OCI-LY3 (cell line): Measurements from ENCODE around the gene SERINC5.

Source experiments
- H2AFZ ChIP-seq: fragments of 200-600, 300-600 bp; shearing (Covaris generic); 2 replicates; pipeline ENCODE4 v1.6.0; 2014; ENCODE audit warnings: antibody characterized with exemption, low read depth, low read length
- H3K27ac ChIP-seq: fragments of 200-600, 300-600 bp; sonication (generic); 2 replicates; pipeline ENCODE4 v1.5.1; 2014; ENCODE audit warnings: mild to moderate bottlenecking, low read length, moderate library complexity, mixed read lengths
- H3K27me3 ChIP-seq: fragments of 200-600, 300-600 bp; sonication (generic); 2 replicates; pipeline ENCODE4 v1.6.1; 2014; ENCODE audit warnings: low read depth, low read length, mixed read lengths
- H3K36me3 ChIP-seq: fragments of 200-600, 300-600 bp; sonication (generic); replicated peaks from 2 replicates; pipeline ENCODE3; 2014; ENCODE audit warnings: low read depth, low read length, mixed read lengths
- H3K4me1 ChIP-seq: fragments of 300-600, 200-600 bp; sonication (generic); 2 replicates; pipeline ENCODE4 v1.6.1; 2014; ENCODE audit warnings: low read length, mixed read lengths
- H3K4me2 ChIP-seq: fragments of 200-600, 300-600 bp; sonication (generic); 2 replicates; pipeline ENCODE4 v1.6.1; 2014; ENCODE audit warnings: low read length, mixed read lengths
- H3K4me3 ChIP-seq: fragments of 300-600, 200-600 bp; sonication (generic); 2 replicates; pipeline ENCODE4 v1.5.1; 2014; ENCODE audit warnings: antibody characterized with exemption, mild to moderate bottlenecking, low read length, moderate library complexity
- H3K79me2 ChIP-seq: fragments of 300-600, 200-600 bp; shearing (Covaris generic); 2 replicates; pipeline ENCODE4 v1.6.1; 2014; ENCODE audit warnings: mild to moderate bottlenecking, low read length, mixed read lengths
- H3K9ac ChIP-seq: fragments of 300-600, 200-600 bp; shearing (Covaris generic); 2 replicates; pipeline ENCODE4 v1.6.0; 2014; ENCODE audit warnings: mild to moderate bottlenecking, low read length, moderate library complexity
- H3K9me3 ChIP-seq: fragments of 200-600, 300-600 bp; shearing (Covaris generic); 2 replicates; pipeline ENCODE4 v1.6.1; 2014; ENCODE audit warnings: low read length, mixed read lengths; ENCODE audit not compliant: insufficient read depth
- H4K20me1 ChIP-seq: fragments of 200-600, 300-600 bp; sonication (generic); 2 replicates; pipeline ENCODE4 v1.6.1; 2016; ENCODE audit warnings: low read length, mixed read lengths; ENCODE audit not compliant: insufficient read depth
- CTCF ChIP-seq: fragments of 200-600, 300-600 bp; sonication (generic); IDR thresholded peaks from 2 replicates; pipeline ENCODE4 v1.5.1; 2014; ENCODE audit warnings: antibody characterized with exemption, low read length, low read depth
- EZH2phosphoT487 ChIP-seq: fragments of 200-600 bp; shearing (Covaris generic); IDR thresholded peaks from 2 replicates; pipeline ENCODE4 v1.6.1; 2018; ENCODE audit warnings: antibody characterized with exemption, mixed run types, low read depth

Gene SERINC5

GRCh38 chr5:80227979-80228596 is 27.8 kb downstream of the SERINC5 start:
- H3K9ac ChIP-seq, result no peak overlapping the region

GRCh38 chr5:80225934-80226326 is 29.9 kb downstream of the SERINC5 start:
- TF ChIP-seq CTCF (no peak), EZH2phosphoT487 (no peak)
- Histone ChIP-seq H3K36me3 (no peaks in the 10 kb centered on the region), H3K9ac (no peak overlapping the region), H3K4me2 (no peak overlapping the region), H3K4me3 (no peak overlapping the region), H3K9me3 (no peaks in the 10 kb centered on the region), H2AFZ (no peak overlapping the region), H3K27ac (no peak overlapping the region), H4K20me1 (no peaks in the 10 kb centered on the region), H3K79me2 (no peaks in the 10 kb centered on the region), H3K27me3 (no peaks in the 10 kb centered on the region), H3K4me1 (no peaks in the 10 kb centered on the region)

More at GRCh38 chr5:80227979-80228596, 27.8 kb downstream of the SERINC5 start:
- Histone ChIP-seq H3K9me3 (no peaks in the 10 kb centered on the region), H3K27me3 (no peaks in the 10 kb centered on the region), H3K79me2 (no peaks in the 10 kb centered on the region), H4K20me1 (no peaks in the 10 kb centered on the region), H3K4me2 (no peak overlapping the region), H3K4me1 (no peaks in the 10 kb centered on the region), H2AFZ (no peak overlapping the region), H3K36me3 (no peaks in the 10 kb centered on the region), H3K27ac (no peak overlapping the region), H3K4me3 (no peak overlapping the region)
- TF ChIP-seq EZH2phosphoT487 (no peak), CTCF (no peak)

- H3K27me3 ChIP-seq, result no peaks in the 10 kb centered on the region
- no peak overlapping the region for H3K9ac ChIP-seq
- H3K27ac ChIP-seq, result no peak overlapping the region
- H3K4me1 ChIP-seq, result no peaks in the 10 kb centered on the region
- no peak overlapping the region for H3K4me3 ChIP-seq
- no peak overlapping the region for H3K4me2 ChIP-seq
- H3K36me3 ChIP-seq, result no peaks in the 10 kb centered on the region
- TF ChIP-seq CTCF, result no peak
- no peak for TF ChIP-seq EZH2phosphoT487
- H3K9me3 ChIP-seq, result no peaks in the 10 kb centered on the region
- no peaks in the 10 kb centered on the region for H3K79me2 ChIP-seq
- no peak overlapping the region for H2AFZ ChIP-seq
- H4K20me1 ChIP-seq, result no peaks in the 10 kb centered on the region
Observed at GRCh38 chr5:80225189-80225933, 30.5 kb downstream of the SERINC5 start.

- H3K79me2 ChIP-seq, result no peaks in the 10 kb centered on the region
- H3K36me3 ChIP-seq, result no peaks in the 10 kb centered on the region
- no peaks in the 10 kb centered on the region for H3K4me1 ChIP-seq
- no peak overlapping the region for H3K27ac ChIP-seq
- H3K9me3 ChIP-seq, result no peaks in the 10 kb centered on the region
- H3K4me3 ChIP-seq, result no peak overlapping the region
- no peaks in the 10 kb centered on the region for H3K27me3 ChIP-seq
- H3K9ac ChIP-seq, result no peak overlapping the region
- TF ChIP-seq EZH2phosphoT487, result no peak
- no peak for TF ChIP-seq CTCF
- H3K4me2 ChIP-seq, result no peak overlapping the region
- H4K20me1 ChIP-seq, result no peaks in the 10 kb centered on the region
- H2AFZ ChIP-seq, result no peak overlapping the region
Observed at GRCh38 chr5:80223561-80223960, 32.3 kb downstream of the SERINC5 start.
